Measurements from ENCODE around the gene SAPCD1.

The SAPCD1 gene

GRCh38 chr6:31762356-31762755, at the start of gene SAPCD1:
Gene SAPCD1 (plus strand): TSS chr6:31762656. CDS start chr6:31763055, 399 bp downstream.
- no peak for TF ChIP-seq Cebpa-rat (IDR thresholded peaks at IDR 0.05)
- peaks cover 87% of the 10 kb centered on the region for H3K36me3 ChIP-seq
- H3K4me2 ChIP-seq: peak within 1 kb of the TSS; percentile 51
- no peaks in the 10 kb centered on the region for H3K27me3 ChIP-seq
- H3K27ac ChIP-seq: peak within 1 kb of the TSS; percentile 31; the same call in 1 of the 2 replicates
- H3K4me1 ChIP-seq: peaks cover 23% of the 10 kb centered on the region
- no peak within 1 kb of the TSS for H3K4me3 ChIP-seq
- H3K9me3 ChIP-seq: no peaks in the 10 kb centered on the region
- H4K20me1 ChIP-seq: no peaks in the 10 kb centered on the region
- peak within 1 kb of the TSS; percentile 34; the same call in 1 of the 2 replicates for H3K9ac ChIP-seq

GRCh38 chr6:31713465-31713864, 49.0 kb upstream of the SAPCD1 start:
- Histone ChIP-seq H3K4me1 (peaks cover 64% of the 10 kb centered on the region), H3K27ac (peak overlapping the region; percentile 63; the same call in 1 of the 2 replicates), H3K4me2 (peak overlapping the region; percentile 55), H3K4me3 (no peak overlapping the region), H3K36me3 (no peaks in the 10 kb centered on the region), H3K9ac (no peak overlapping the region), H4K20me1 (no peaks in the 10 kb centered on the region), H3K9me3 (no peaks in the 10 kb centered on the region), H3K27me3 (no peaks in the 10 kb centered on the region)
- TF ChIP-seq Cebpa-rat (IDR thresholded peaks at IDR 0.05): no peak

- H3K4me2 ChIP-seq: peak overlapping the region; percentile 55
- H3K27me3 ChIP-seq: no peaks in the 10 kb centered on the region
- TF ChIP-seq Cebpa-rat (IDR thresholded peaks at IDR 0.05): no peak
- no peaks in the 10 kb centered on the region for H3K9me3 ChIP-seq
- H3K4me1 ChIP-seq: peaks cover 57% of the 10 kb centered on the region
- peak overlapping the region; percentile 55 for H3K9ac ChIP-seq
- H4K20me1 ChIP-seq: no peaks in the 10 kb centered on the region
- H3K4me3 ChIP-seq: no peak overlapping the region
- peak overlapping the region; percentile 63 for H3K27ac ChIP-seq
- H3K36me3 ChIP-seq: no peaks in the 10 kb centered on the region
Observed at GRCh38 chr6:31713991-31714684, 48.3 kb upstream of the SAPCD1 start.

GRCh38 chr6:31715022-31715958, 47.2 kb upstream of the SAPCD1 start, which contains the start of gene LY6G6D:
Gene LY6G6D (plus strand): TSS chr6:31715348. CDS start chr6:31715356, 8 bp downstream.
- H3K27me3 ChIP-seq: no peaks in the 10 kb centered on the region
- H3K4me2 ChIP-seq: peak within 1 kb of the TSS; percentile 55
- no peak within 1 kb of the TSS for H3K4me3 ChIP-seq
- H4K20me1 ChIP-seq: no peaks in the 10 kb centered on the region
- H3K9ac ChIP-seq: peak within 1 kb of the TSS; percentile 55
- H3K27ac ChIP-seq: peak within 1 kb of the TSS; percentile 63
- no peak for TF ChIP-seq Cebpa-rat (IDR thresholded peaks at IDR 0.05)
- no peaks in the 10 kb centered on the region for H3K36me3 ChIP-seq
- no peaks in the 10 kb centered on the region for H3K9me3 ChIP-seq
- peaks cover 52% of the 10 kb centered on the region for H3K4me1 ChIP-seq

- H3K27ac ChIP-seq: no peak overlapping the region
- no peak overlapping the region for H3K9ac ChIP-seq
- no peaks in the 10 kb centered on the region for H3K27me3 ChIP-seq
- H3K4me1 ChIP-seq: peaks cover 44% of the 10 kb centered on the region
- H3K4me3 ChIP-seq: no peak overlapping the region
- H4K20me1 ChIP-seq: no peaks in the 10 kb centered on the region
- H3K9me3 ChIP-seq: no peaks in the 10 kb centered on the region
- no peaks in the 10 kb centered on the region for H3K36me3 ChIP-seq
- no peak for TF ChIP-seq Cebpa-rat (IDR thresholded peaks at IDR 0.05)
- H3K4me2 ChIP-seq: no peak overlapping the region
Observed at GRCh38 chr6:31717499-31718222, 44.8 kb upstream of the SAPCD1 start.

GRCh38 chr6:31718265-31718664, 44.2 kb upstream of the SAPCD1 start:
- H3K4me1 ChIP-seq: peaks cover 44% of the 10 kb centered on the region
- H3K27ac ChIP-seq: no peak overlapping the region
- H3K27me3 ChIP-seq: no peaks in the 10 kb centered on the region
- no peak overlapping the region for H3K4me3 ChIP-seq
- H3K9me3 ChIP-seq: no peaks in the 10 kb centered on the region
- no peak for TF ChIP-seq Cebpa-rat (IDR thresholded peaks at IDR 0.05)
- no peak overlapping the region for H3K4me2 ChIP-seq
- H4K20me1 ChIP-seq: no peaks in the 10 kb centered on the region
- H3K9ac ChIP-seq: no peak overlapping the region
- H3K36me3 ChIP-seq: no peaks in the 10 kb centered on the region

- peaks cover 2% of the 10 kb centered on the region; the same call in 1 of the 2 replicates for H3K36me3 ChIP-seq
- no peaks in the 10 kb centered on the region for H3K27me3 ChIP-seq
- H3K27ac ChIP-seq: no peak overlapping the region
Observed at GRCh38 chr6:31719001-31719400, 43.5 kb upstream of the SAPCD1 start.

GRCh38 chr6:31720196-31720770, 42.2 kb upstream of the SAPCD1 start:
- H3K9me3 ChIP-seq: no peaks in the 10 kb centered on the region
- TF ChIP-seq Cebpa-rat (IDR thresholded peaks at IDR 0.05): no peak
- H3K36me3 ChIP-seq: peaks cover 7% of the 10 kb centered on the region; the same call in 1 of the 2 replicates
- H3K4me2 ChIP-seq: no peak overlapping the region
- H3K4me1 ChIP-seq: peaks cover 44% of the 10 kb centered on the region
- no peak overlapping the region for H3K9ac ChIP-seq
- H3K27ac ChIP-seq: no peak overlapping the region
- no peaks in the 10 kb centered on the region for H3K27me3 ChIP-seq
- no peak overlapping the region for H3K4me3 ChIP-seq
- H4K20me1 ChIP-seq: peaks cover 17% of the 10 kb centered on the region

More at GRCh38 chr6:31719001-31719400, 43.5 kb upstream of the SAPCD1 start:
- no peak overlapping the region for H3K4me2 ChIP-seq
- no peak for TF ChIP-seq Cebpa-rat (IDR thresholded peaks at IDR 0.05)
- H4K20me1 ChIP-seq: peaks cover 7% of the 10 kb centered on the region
- H3K9ac ChIP-seq: no peak overlapping the region
- H3K4me3 ChIP-seq: no peak overlapping the region
- peaks cover 44% of the 10 kb centered on the region for H3K4me1 ChIP-seq
- no peaks in the 10 kb centered on the region for H3K9me3 ChIP-seq

Data from BLaER1 (cell line).